GM23248 (cell line): ENCODE data around the gene ATP6V1E1. TPM values are rescaled to one million over a fixed set of nuclear protein-coding genes. Genes with fewer than 3 reads are reported as not detected.

Experiments used
- DNase-seq: peaks from one replicate; pipeline ENCODE4 v3.0.0-alpha.2; 2015
- H2AFZ ChIP-seq: fragments of 200-600 bp; sonication (generic); 2 replicates; pipeline ENCODE4 v1.6.1; 2016; ENCODE audit warnings: antibody characterized with exemption
- H3F3A ChIP-seq: fragments of 200-600 bp; sonication (generic); 2 replicates; pipeline ENCODE4 v1.6.1; 2016; ENCODE audit warnings: mild to moderate bottlenecking, antibody characterized with exemption, mixed run types; ENCODE audit not compliant: insufficient read depth
- H3K27ac ChIP-seq: fragments of 200-600 bp; sonication (generic); 2 replicates; pipeline ENCODE4 v1.5.1; 2016; ENCODE audit warnings: mild to moderate bottlenecking
- H3K27me3 ChIP-seq: fragments of 200-600 bp; sonication (generic); replicated peaks from 2 replicates; pipeline ENCODE4 v1.6.1; 2016; ENCODE audit warnings: mild to moderate bottlenecking; ENCODE audit not compliant: insufficient read depth
- H3K36me3 ChIP-seq: fragments of 200-600 bp; sonication (generic); 2 replicates; pipeline ENCODE4 v1.6.1; 2016; ENCODE audit warnings: low read depth, mild to moderate bottlenecking
- H3K4me1 ChIP-seq: fragments of 200-600 bp; sonication (generic); 2 replicates; pipeline ENCODE4 v1.6.1; 2016; ENCODE audit warnings: mild to moderate bottlenecking; ENCODE audit not compliant: insufficient read depth
- H3K4me2 ChIP-seq: fragments of 200-600 bp; sonication (generic); one replicate; pipeline ENCODE4 v1.6.1; 2016; ENCODE audit warnings: mild to moderate bottlenecking; ENCODE audit not compliant: unreplicated experiment
- H3K4me3 ChIP-seq: fragments of 200-600 bp; sonication (generic); 2 replicates; pipeline ENCODE4 v1.5.1; 2016; ENCODE audit warnings: mild to moderate bottlenecking
- H3K79me2 ChIP-seq: fragments of 200-600 bp; sonication (generic); 2 replicates; pipeline ENCODE4 v1.6.1; 2016; ENCODE audit warnings: mild to moderate bottlenecking; ENCODE audit not compliant: insufficient read depth
- H3K9ac ChIP-seq: fragments of 200-600 bp; sonication (generic); 2 replicates; pipeline ENCODE4 v1.6.1; 2016; ENCODE audit warnings: mild to moderate bottlenecking
- H3K9me2 ChIP-seq: fragments of 200-600 bp; sonication (generic); 2 replicates; pipeline ENCODE4 v1.6.1; 2016; ENCODE audit warnings: mixed run types, mild to moderate bottlenecking, moderate library complexity; ENCODE audit not compliant: insufficient read depth
- H3K9me3 ChIP-seq: fragments of 200-600 bp; sonication (generic); one replicate; pipeline ENCODE4 v1.6.1; 2017; ENCODE audit warnings: low read depth
- H4K20me1 ChIP-seq: fragments of 200-600 bp; sonication (generic); 2 replicates; pipeline ENCODE4 v1.6.0; 2016; ENCODE audit not compliant: insufficient read depth
- EZH2 ChIP-seq: fragments of 200-600 bp; sonication (generic); IDR thresholded peaks from 2 replicates; pipeline ENCODE4 v1.6.1; 2018; ENCODE audit warnings: antibody characterized with exemption, mild to moderate bottlenecking; ENCODE audit not compliant: insufficient read depth, poor library complexity, severe bottlenecking
- EZH2phosphoT487 ChIP-seq: fragments of 200-600 bp; sonication (generic); IDR thresholded peaks from 2 replicates; pipeline ENCODE4 v1.6.1; 2018; ENCODE audit warnings: antibody characterized with exemption, moderate library complexity, mild to moderate bottlenecking, low read depth; ENCODE audit not compliant: insufficient read depth
- WGBS, 2 experiments: methylation state at CpG; one replicate each; pipeline ENCODE4 v1.1.6; 2015 to 2017; ENCODE audit warnings: low lambda C conversion rate in 2 of 2, low coverage in 1 of 2; ENCODE audit errors: missing lambda C conversion rate in 2 of 2; 5-methylcytosine and 5-hydroxymethylcytosine counted together
- in situ Hi-C: fragments of 300-500 bp; cut with MboI; formaldehyde crosslinking; loops from 2 replicates; pipeline ENCODE4 v1.15.0; 2020
- polyA plus RNA-seq: library from polyadenylated mRNA; unstranded; fragments of >200 nt; fragmentation: Nextera tagmentation; extraction: Ambion mirVana; gene quantifications from 2 replicates; pipeline ENCODE4 v1.2.1, GENCODE V29; 2016
- total RNA-seq: library from RNA; depleted of rRNA; stranded (reverse); fragments of >200 nt; shearing (Covaris generic); gene quantifications from 2 replicates; pipeline ENCODE4 v1.2.3, GENCODE V29; 2014

ATP6V1E1 gene
- total and polyA plus RNA-seq, 2 experiments from 2014 or later: 113 to 131 TPM

- H3K9me2 ChIP-seq: no peaks in the 10 kb centered on the region
- no peak overlapping the region for H2AFZ ChIP-seq
- in situ Hi-C loops: no loop called here
- H3K4me1 ChIP-seq: no peaks in the 10 kb centered on the region
- H3F3A ChIP-seq: no peaks in the 10 kb centered on the region
- no peaks in the 10 kb centered on the region for H3K9me3 ChIP-seq
- H4K20me1 ChIP-seq: no peaks in the 10 kb centered on the region
- H3K27ac ChIP-seq: no peak overlapping the region
- DNase-seq: no peak
- no peaks in the 10 kb centered on the region for H3K79me2 ChIP-seq
- 88 to 90% methylated on average over 11 of the region's 11 CpGs for WGBS, 2 experiments
- H3K27me3 ChIP-seq: no peaks in the 10 kb centered on the region
- H3K4me3 ChIP-seq: no peak overlapping the region
- H3K36me3 ChIP-seq: peaks cover 22% of the 10 kb centered on the region; the same call in 1 of the 2 replicates
- H3K9ac ChIP-seq: no peak overlapping the region
- TF ChIP-seq EZH2phosphoT487 (no peak), EZH2 (no peak)
- no peak overlapping the region for H3K4me2 ChIP-seq
These were observed 39.9 kb downstream of the ATP6V1E1 start for GRCh38 chr22:17588606-17589005.

GRCh38 chr22:17587629-17588028, 40.9 kb downstream of the ATP6V1E1 start:
- H3K9ac ChIP-seq: no peak overlapping the region
- no peaks in the 10 kb centered on the region for H4K20me1 ChIP-seq
- no peak for DNase-seq
- H3K9me2 ChIP-seq: no peaks in the 10 kb centered on the region
- no peak overlapping the region for H3K4me3 ChIP-seq
- no peak overlapping the region for H2AFZ ChIP-seq
- in situ Hi-C loops: no loop called here
- no peak for TF ChIP-seq EZH2phosphoT487
- TF ChIP-seq EZH2: no peak
- no peak overlapping the region for H3K27ac ChIP-seq
- no peaks in the 10 kb centered on the region for H3F3A ChIP-seq
- H3K36me3 ChIP-seq: peaks cover 17% of the 10 kb centered on the region; the same call in 1 of the 2 replicates
- H3K9me3 ChIP-seq: no peaks in the 10 kb centered on the region
- 84 to 86% methylated on average over 14 of the region's 14 CpGs for WGBS, 2 experiments
- H3K27me3 ChIP-seq: no peaks in the 10 kb centered on the region
- H3K4me1 ChIP-seq: no peaks in the 10 kb centered on the region
- no peak overlapping the region for H3K4me2 ChIP-seq
- H3K79me2 ChIP-seq: no peaks in the 10 kb centered on the region

DNA sequence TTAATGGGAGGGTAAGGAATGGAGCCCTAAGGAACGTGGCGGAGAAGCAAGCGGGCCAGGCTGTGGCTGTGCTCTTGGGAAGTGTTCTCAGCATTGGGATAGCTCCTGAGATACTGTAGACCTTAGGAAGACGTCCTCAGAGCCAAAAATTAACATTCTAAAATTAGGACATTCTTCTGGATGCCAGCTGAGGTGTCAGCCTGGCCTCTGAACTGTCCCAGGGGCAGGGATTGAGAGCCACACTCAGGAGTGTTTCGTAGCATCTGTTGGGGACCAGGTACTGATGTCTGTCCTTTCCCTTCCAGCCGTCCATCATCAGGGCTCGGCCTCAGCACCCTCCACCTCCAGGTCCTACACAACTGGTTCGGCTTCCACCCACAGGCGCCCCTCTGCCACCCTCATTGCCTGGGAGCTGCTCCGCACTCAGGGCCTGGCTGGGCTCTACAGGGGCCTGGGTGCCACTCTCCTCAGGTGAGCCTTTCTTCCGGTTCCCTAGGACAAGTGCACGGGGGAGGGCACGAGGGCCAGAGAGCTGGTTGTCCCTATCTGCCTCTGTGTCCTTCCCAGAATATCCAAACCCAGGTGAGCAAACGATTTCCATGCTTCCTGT, 41.6 kb downstream of the ATP6V1E1 start:
- in situ Hi-C loops: no loop called here
- no peak overlapping the region for H3K27ac ChIP-seq

GRCh38 chr22:17583151-17583550, 45.4 kb downstream of the ATP6V1E1 start:
- Histone ChIP-seq H3K79me2 (no peaks in the 10 kb centered on the region), H3K4me1 (no peaks in the 10 kb centered on the region), H3K9me3 (no peaks in the 10 kb centered on the region), H3K9ac (no peak overlapping the region), H2AFZ (no peak overlapping the region), H3F3A (no peaks in the 10 kb centered on the region), H3K9me2 (no peaks in the 10 kb centered on the region), H3K4me2 (no peak overlapping the region), H3K27ac (no peak overlapping the region), H3K27me3 (no peaks in the 10 kb centered on the region), H4K20me1 (no peaks in the 10 kb centered on the region), H3K36me3 (no peaks in the 10 kb centered on the region), H3K4me3 (no peak overlapping the region)
- 83 to 84% methylated on average over 10 of the region's 10 CpGs for WGBS, 2 experiments
- TF ChIP-seq EZH2 (no peak), EZH2phosphoT487 (no peak)
- DNase-seq: no peak
- in situ Hi-C loops: no loop called here

More for the DNA sequence above, 41.6 kb downstream of the ATP6V1E1 start:
- Histone ChIP-seq H3K4me3 (no peak overlapping the region), H3K4me1 (no peaks in the 10 kb centered on the region), H3K27me3 (no peaks in the 10 kb centered on the region), H3K79me2 (no peaks in the 10 kb centered on the region), H3K9me3 (no peaks in the 10 kb centered on the region), H3K4me2 (no peak overlapping the region), H2AFZ (no peak overlapping the region), H3K9me2 (no peaks in the 10 kb centered on the region), H3K36me3 (peaks cover 10% of the 10 kb centered on the region; the same call in 1 of the 2 replicates), H3K9ac (no peak overlapping the region), H4K20me1 (no peaks in the 10 kb centered on the region), H3F3A (no peaks in the 10 kb centered on the region)
- TF ChIP-seq EZH2phosphoT487: no peak
- TF ChIP-seq EZH2: no peak
- 90% methylated on average over 14 of the region's 14 CpGs for WGBS, 2 experiments
- no peak for DNase-seq
